Prostate gland (tissue), 2 donors: ENCODE measurements around the gene SMYD3. TPM values are rescaled to one million over a fixed set of nuclear protein-coding genes. Genes with fewer than 3 reads are reported as not detected.

ENCODE experiments used
- DNase-seq: peaks from one replicate; pipeline ENCODE4 v3.0.0-alpha.2; 2019; ENCODE audit warnings: low spot score
- H3K27ac ChIP-seq, 2 donors: fragments of 200-600 bp; sonication (generic); 2 replicates each; pipeline ENCODE4 v1.5.1; 2017 to 2019
- H3K27me3 ChIP-seq: fragments of 200-600 bp; sonication (generic); replicated peaks from 2 replicates; pipeline ENCODE4 v1.5.1; 2019; ENCODE audit not compliant: insufficient read depth
- H3K36me3 ChIP-seq, 2 donors: fragments of 200-600 bp; sonication (generic); 1 replicate in 1 of 2; 2 replicates in 1 of 2; pipeline versions ENCODE4 v1.5.1 to v1.8.1; 2017 to 2019
- H3K4me1 ChIP-seq: fragments of 200-600 bp; sonication (generic); replicated peaks from 2 replicates; pipeline ENCODE4 v1.5.1; 2019
- H3K4me3 ChIP-seq, 2 donors: fragments of 200-600 bp; sonication (generic); 2 replicates each; pipeline ENCODE4 v1.5.1; 2017 to 2019
- H3K9me3 ChIP-seq: fragments of 200-600 bp; sonication (generic); 2 replicates; pipeline ENCODE4 v1.5.1; 2017
- POLR2A ChIP-seq: fragments of 450-650 bp; IDR thresholded peaks from one replicate; pipeline ENCODE4 v1.6.1; 2016; ENCODE audit warnings: antibody characterized with exemption, mild to moderate bottlenecking
- POLR2AphosphoS5 ChIP-seq: sonication (generic); formaldehyde crosslinking; IDR thresholded peaks from one replicate; pipeline ENCODE4 v1.6.1; 2017; ENCODE audit warnings: antibody characterized with exemption
- WGBS: methylation state at CpG from one replicate; pipeline ENCODE4 v1.1.5; 2018; 5-methylcytosine and 5-hydroxymethylcytosine counted together
- intact Hi-C: fragments of 100-400 bp; cut with DNase I; formaldehyde crosslinking; loops from one replicate; pipeline ENCODE4 v1.14.2; 2022
- total RNA-seq, 2 donors: library from RNA; depleted of rRNA; stranded (reverse); fragments of >200 nt; gene quantifications; one replicate each; pipeline ENCODE4 v1.1.0, GENCODE V29; 2016
- TF ChIP-seq, protein P1 (sequence below), 4 experiments: fragments of 200-600 bp in 2 of 4; fragments of 450-650 bp in 2 of 4; sonication (generic) in 2 of 4; IDR thresholded peaks; 1 replicate in 3 of 4; 2 replicates in 1 of 4; pipeline ENCODE4 v1.5.1; 2016 to 2019; ENCODE audit warnings: antibody characterized with exemption in 4 of 4, mild to moderate bottlenecking in 2 of 4, moderate library complexity in 2 of 4

Gene SMYD3
- total RNA-seq, 2 donors from 2014 or later: 19.8 to 23.9 TPM

DNA sequence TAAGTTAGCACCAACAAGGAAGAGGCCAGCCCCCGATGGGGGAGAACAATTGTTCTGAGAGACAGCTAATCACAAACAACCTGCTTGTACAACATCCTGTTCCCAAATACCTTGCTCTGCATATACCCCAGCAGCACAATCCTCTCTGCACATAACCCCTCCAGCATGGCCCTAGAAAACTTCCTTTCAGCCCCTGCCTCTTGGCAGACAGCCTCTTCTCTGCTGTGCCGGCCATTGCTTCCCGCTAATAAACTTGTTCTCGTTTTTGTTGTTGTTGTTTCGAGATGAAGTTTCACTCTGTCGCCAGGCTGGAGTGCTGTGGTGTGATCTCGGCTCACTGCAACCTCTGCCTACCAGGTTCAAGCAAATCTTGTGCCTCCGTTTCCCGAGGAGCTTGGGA, 392.7 kb downstream of the SMYD3 start:
- no peak overlapping the region for H3K27ac ChIP-seq
- no peaks in the 10 kb centered on the region for H3K9me3 ChIP-seq
- TF ChIP-seq POLR2AphosphoS5 (no peak), POLR2A (no peak)
- TF ChIP-seq, protein P1, sequence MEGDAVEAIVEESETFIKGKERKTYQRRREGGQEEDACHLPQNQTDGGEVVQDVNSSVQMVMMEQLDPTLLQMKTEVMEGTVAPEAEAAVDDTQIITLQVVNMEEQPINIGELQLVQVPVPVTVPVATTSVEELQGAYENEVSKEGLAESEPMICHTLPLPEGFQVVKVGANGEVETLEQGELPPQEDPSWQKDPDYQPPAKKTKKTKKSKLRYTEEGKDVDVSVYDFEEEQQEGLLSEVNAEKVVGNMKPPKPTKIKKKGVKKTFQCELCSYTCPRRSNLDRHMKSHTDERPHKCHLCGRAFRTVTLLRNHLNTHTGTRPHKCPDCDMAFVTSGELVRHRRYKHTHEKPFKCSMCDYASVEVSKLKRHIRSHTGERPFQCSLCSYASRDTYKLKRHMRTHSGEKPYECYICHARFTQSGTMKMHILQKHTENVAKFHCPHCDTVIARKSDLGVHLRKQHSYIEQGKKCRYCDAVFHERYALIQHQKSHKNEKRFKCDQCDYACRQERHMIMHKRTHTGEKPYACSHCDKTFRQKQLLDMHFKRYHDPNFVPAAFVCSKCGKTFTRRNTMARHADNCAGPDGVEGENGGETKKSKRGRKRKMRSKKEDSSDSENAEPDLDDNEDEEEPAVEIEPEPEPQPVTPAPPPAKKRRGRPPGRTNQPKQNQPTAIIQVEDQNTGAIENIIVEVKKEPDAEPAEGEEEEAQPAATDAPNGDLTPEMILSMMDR (IDR thresholded peaks at IDR 0.05): no peak
- no peaks in the 10 kb centered on the region for H3K4me1 ChIP-seq
- intact Hi-C loops: loop anchor here (10.0 kb wide), 1 partner anchor 100 kb away; no protein-coding TSS in a partner anchor
- no peak for DNase-seq
- no peak overlapping the region for H3K4me3 ChIP-seq
- H3K27me3 ChIP-seq: no peaks in the 10 kb centered on the region
- WGBS: 86% methylated on average over 9 of the region's 9 CpGs
- H3K36me3 ChIP-seq: no peaks in the 10 kb centered on the region

DNA sequence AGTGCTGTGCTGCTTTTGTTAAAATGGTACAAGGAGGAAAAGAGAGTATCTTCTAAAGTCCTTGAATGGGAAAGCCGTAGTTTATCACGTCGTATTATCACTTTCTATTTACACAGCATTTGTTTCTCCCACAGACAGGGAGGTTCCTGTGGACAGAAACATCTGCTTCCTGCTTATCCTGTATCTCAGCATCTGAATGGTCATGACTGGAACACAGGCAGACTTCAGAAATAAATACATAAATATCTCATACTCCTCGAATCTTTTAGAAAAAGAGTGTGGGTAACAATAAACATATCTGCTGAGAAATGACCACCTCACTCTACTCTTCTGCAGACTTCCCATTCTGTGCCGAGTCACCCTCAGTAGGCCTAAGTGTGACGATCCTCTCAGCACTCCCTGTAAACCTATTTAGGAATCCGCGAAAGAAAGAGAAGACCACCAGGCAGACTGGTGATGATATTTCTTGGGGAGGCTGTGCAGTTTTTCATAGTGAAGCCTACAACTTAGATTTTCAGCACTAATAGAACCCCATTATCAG, 393.5 kb downstream of the SMYD3 start:
- no peak for DNase-seq
- H3K27ac ChIP-seq: no peak overlapping the region
- intact Hi-C loops: loop anchor here (10.0 kb wide), 1 partner anchor 99 kb away; no protein-coding TSS in a partner anchor

DNA sequence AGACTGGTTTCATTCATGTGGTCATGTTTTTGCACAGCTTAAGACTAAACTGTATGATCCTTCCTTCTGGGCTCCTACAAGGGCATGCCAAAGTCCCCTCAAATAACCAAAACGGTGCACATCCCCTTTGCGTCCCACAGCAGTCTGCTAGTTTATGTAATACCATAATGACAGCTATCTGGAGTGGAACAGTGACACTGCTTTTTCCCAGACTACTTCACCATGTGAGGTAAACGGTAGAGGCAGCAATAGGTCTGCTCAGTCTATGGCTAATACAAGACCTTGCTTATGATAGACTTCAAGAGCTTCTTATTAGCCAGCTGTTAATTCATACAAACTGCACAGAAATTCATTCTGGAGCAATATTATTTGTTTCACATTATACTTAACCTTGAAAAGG, 395.5 kb downstream of the SMYD3 start:
- intact Hi-C loops: loop anchor here (10.0 kb wide), 1 partner anchor 97 kb away; no protein-coding TSS in a partner anchor
- TF ChIP-seq, protein P1 (IDR thresholded peaks at IDR 0.05): no peak
- TF ChIP-seq POLR2AphosphoS5 (no peak), POLR2A (no peak)
- no peak for DNase-seq
- Histone ChIP-seq H3K4me1 (no peaks in the 10 kb centered on the region), H3K27ac (no peak overlapping the region), H3K4me3 (no peak overlapping the region), H3K9me3 (no peaks in the 10 kb centered on the region), H3K36me3 (no peaks in the 10 kb centered on the region), H3K27me3 (no peaks in the 10 kb centered on the region)
- WGBS: 86% methylated on average over 3 of the region's 3 CpGs

More for the DNA sequence above, 393.5 kb downstream of the SMYD3 start:
- WGBS: 59% methylated on average over 8 of the region's 8 CpGs
- no peaks in the 10 kb centered on the region for H3K4me1 ChIP-seq
- no peaks in the 10 kb centered on the region for H3K9me3 ChIP-seq
- H3K27me3 ChIP-seq: no peaks in the 10 kb centered on the region
- H3K36me3 ChIP-seq: no peaks in the 10 kb centered on the region
- TF ChIP-seq, protein P1 (IDR thresholded peaks at IDR 0.05): no peak
- TF ChIP-seq POLR2AphosphoS5: no peak
- no peak for TF ChIP-seq POLR2A
- no peak overlapping the region for H3K4me3 ChIP-seq

DNA sequence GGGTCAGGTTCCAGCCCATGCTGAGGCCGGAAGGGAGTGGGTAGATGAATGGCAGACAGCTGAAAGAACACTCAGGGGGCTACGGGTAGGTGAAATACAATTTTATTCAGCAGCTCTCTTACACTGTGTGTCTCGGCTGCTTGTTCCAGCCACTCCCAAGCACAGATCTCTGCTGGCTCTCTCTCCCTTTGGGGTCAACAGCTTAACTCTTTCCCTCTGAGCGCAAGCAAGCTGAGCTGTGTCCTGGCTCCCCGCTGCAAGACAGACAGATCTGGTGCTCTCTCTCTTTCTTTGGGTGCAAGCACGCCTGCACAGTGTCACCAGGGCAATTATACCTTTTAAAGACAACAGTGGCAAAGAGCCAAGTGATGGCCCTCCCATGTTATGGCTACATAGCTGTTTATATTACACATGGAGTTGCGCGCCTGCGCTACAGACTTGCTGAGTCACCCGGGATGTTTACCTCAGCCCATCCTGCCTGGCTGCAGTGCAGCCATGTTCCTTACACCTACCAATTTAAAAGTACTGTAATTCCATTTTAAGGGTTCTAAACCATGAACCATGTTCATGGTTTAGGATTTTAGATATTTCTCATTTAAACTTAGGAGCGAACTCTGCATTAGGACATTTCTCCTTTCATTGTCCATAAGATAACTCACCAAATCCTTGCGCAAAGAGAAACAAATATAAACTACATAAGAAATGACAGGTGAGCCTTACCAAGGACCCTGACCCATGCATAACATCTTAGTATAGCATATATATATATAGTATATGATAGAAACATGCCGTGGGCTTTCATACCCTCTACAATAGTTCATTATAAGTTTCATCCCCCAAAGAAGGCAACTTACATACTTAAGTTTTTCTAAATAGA, 396.5 kb downstream of the SMYD3 start:
- no peak overlapping the region for H3K27ac ChIP-seq
- intact Hi-C loops: loop anchor here (10.0 kb wide), 1 partner anchor 96 kb away; no protein-coding TSS in a partner anchor

More for the DNA sequence above, 396.5 kb downstream of the SMYD3 start:
- H3K4me1 ChIP-seq: no peaks in the 10 kb centered on the region
- DNase-seq: no peak
- no peak overlapping the region for H3K4me3 ChIP-seq
- TF ChIP-seq, protein P1 (IDR thresholded peaks at IDR 0.05): no peak
- TF ChIP-seq POLR2A (no peak), POLR2AphosphoS5 (no peak)
- 95% methylated on average over 13 of the region's 13 CpGs for WGBS
- H3K36me3 ChIP-seq: no peaks in the 10 kb centered on the region
- H3K9me3 ChIP-seq: no peaks in the 10 kb centered on the region
- no peaks in the 10 kb centered on the region for H3K27me3 ChIP-seq
